Heart right ventricle (tissue), 16 donors: ENCODE measurements around the gene KRTAP10-7. TPM values are rescaled to one million over a fixed set of nuclear protein-coding genes. Genes with fewer than 3 reads are reported as not detected.

Experiments used
- ATAC-seq, 8 donors: fragments of 200-7000 bp; cut with Tn5 transposase; one replicate each; pipeline ENCODE4 v1.9.1; 2020; ENCODE audit warnings: mild to moderate bottlenecking in 8 of 8, moderate library complexity in 8 of 8, moderate number of reproducible peaks in 1 of 8
- DNase-seq, 2 donors: peaks; one replicate each; pipeline ENCODE4 v3.0.0-alpha.2; 2020
- H3K27ac ChIP-seq, 10 donors: fragments of 200-600 bp; sonication (generic) in 2 of 10; one replicate each; pipeline versions ENCODE4 v1.5.0 to v1.8.0; 2020 to 2022; ENCODE audit warnings: mild to moderate bottlenecking in 3 of 10
- H3K27me3 ChIP-seq, 7 donors: fragments of 200-600 bp; one replicate each; pipeline ENCODE4 v1.8.0; 2021 to 2022; ENCODE audit warnings: mild to moderate bottlenecking in 2 of 7
- H3K36me3 ChIP-seq, 9 donors: fragments of 200-600 bp; sonication (generic) in 1 of 9; one replicate each; pipeline versions ENCODE4 v1.5.0 to v1.8.0; 2020 to 2022; ENCODE audit warnings: mild to moderate bottlenecking in 2 of 9
- H3K4me1 ChIP-seq, 9 donors: fragments of 200-600 bp; sonication (generic) in 1 of 9; one replicate each; pipeline versions ENCODE4 v1.5.0 to v1.8.0; 2020 to 2022; ENCODE audit warnings: mild to moderate bottlenecking in 4 of 9
- H3K4me3 ChIP-seq, 10 donors: fragments of 200-600 bp; sonication (generic) in 2 of 10; one replicate each; pipeline versions ENCODE4 v1.5.0 to v1.8.0; 2020 to 2022; ENCODE audit warnings: mild to moderate bottlenecking in 7 of 10, moderate library complexity in 2 of 10
- H3K9me3 ChIP-seq, 11 donors: fragments of 200-600 bp in 10 of 11; sonication (generic) in 2 of 11; one replicate each; pipeline versions ENCODE4 v1.5.0 to v1.8.0; 2013 to 2022; ENCODE audit warnings: mild to moderate bottlenecking in 2 of 11, control low read depth in 1 of 11, moderate library complexity in 1 of 11
- WGBS, 2 donors: extraction: QIAGEN DNeasy Blood & Tissue Kit; methylation state at CpG; one replicate each; pipeline ENCODE4 v1.1.7; 2013; ENCODE audit warnings: inconsistent platforms in 1 of 2; 5-methylcytosine and 5-hydroxymethylcytosine counted together
- intact Hi-C, 10 donors: fragments of 100-400 bp; cut with DNase I; formaldehyde crosslinking; loops; one replicate each; pipeline versions ENCODE4 v1.11.1 to v1.14.2; 2022
- polyA plus RNA-seq, 2 donors: library from polyadenylated mRNA; stranded (reverse); fragments of 200-250 nt; gene quantifications; one replicate each; pipeline ENCODE4 v1.2.3, GENCODE V29; 2013
- total RNA-seq, 10 donors: library from RNA; stranded (reverse); fragmentation: NEBNext Ultra II Directional in 3 of 10; extraction: Animal tissue kit (Norgen Biotek cat#: 25700) in 3 of 10; gene quantifications; one replicate each; pipeline versions ENCODE4 v1.2.1 to v1.2.4, GENCODE V29; 2021 to 2023
- TF ChIP-seq, protein P1 (sequence below), 9 donors: fragments of 200-600 bp; sonication (generic) in 2 of 9; IDR thresholded peaks; one replicate each; pipeline versions ENCODE4 v1.5.0 to v1.8.0; 2021 to 2022; ENCODE audit warnings: antibody characterized with exemption in 9 of 9, mild to moderate bottlenecking in 5 of 9, moderate library complexity in 1 of 9
- donor health status: Arrhythmogenic right ventricular cardiomyopathy.
- donor health status: ischemic (EF 13 %, LVEDD 7.1; RV severe dilation, severe dysfunction).
- donor health status: healthy with polysubstance abuse.
- donor health status: DM: no; HTN: yes; CAD: no.
- donor health status: DM: no; HTN: no; CAD: no.
- donor health status: ischemic (EF 25% LVEDD 6.9; RV normal size, moderate dysfunction).
- donor health status: ischemic (EF 25% LVEDD 5.7; RV mildly dilated, moderate dysfunction).
- donor health status: healthy.
- donor health status: DM: yes; HTN: yes; CAD: no.
- donor health status: Ischemic cardiomyopathy.
- donor health status: ischemic (EF 35%, LVEDD 5.7; RV mildly dilated, moderate dysfunction).
- donor health status: nonischemic (EF 11% LVEDD 7.7; RV severe dilation, severe dysfunction).
- donor health status: DM: yes; HTN: yes; CAD: no.
- donor health status: PGD.
- donor health status: ischemic (EF 29% LVEDD 5.4; RV normal size, mild dysfunction).
- donor health status: nonischemic (EF 23%, LVEDD 6.1; RV moderate dilation, normal function).

Gene KRTAP10-7
- total and polyA plus RNA-seq, 12 donors, result not detected

GRCh38 chr21:44618504-44618903 is 18.1 kb downstream of the KRTAP10-7 start:
- DNase-seq (peak in 1 of 2 donors; percentile 39), ATAC-seq (peak in 5 of 8 donors; percentile 42 to 88 (median 61))
- peak overlapping the region in 1 of 10 donors; percentile 71 for H3K27ac ChIP-seq
- H3K9me3 ChIP-seq, result peaks cover 0 to 32% (median 4%) of the 10 kb centered on the region in 11 donors
- H3K27me3 ChIP-seq, result peaks cover 0 to 25% (median 3%) of the 10 kb centered on the region in 7 donors
- peaks cover 0 to 6% (median 0%) of the 10 kb centered on the region in 9 donors for H3K4me1 ChIP-seq
- H3K4me3 ChIP-seq, result no peak overlapping the region
- WGBS, 2 donors, result 16 to 26% methylated on average over 4 of the region's 4 CpGs
- intact Hi-C loops, result loop anchor here in 1 of 10 donors (10.0 kb wide), 1 partner anchor 126 kb away; no protein-coding TSS in a partner anchor
- no peaks in the 10 kb centered on the region for H3K36me3 ChIP-seq
- TF ChIP-seq, protein P1, sequence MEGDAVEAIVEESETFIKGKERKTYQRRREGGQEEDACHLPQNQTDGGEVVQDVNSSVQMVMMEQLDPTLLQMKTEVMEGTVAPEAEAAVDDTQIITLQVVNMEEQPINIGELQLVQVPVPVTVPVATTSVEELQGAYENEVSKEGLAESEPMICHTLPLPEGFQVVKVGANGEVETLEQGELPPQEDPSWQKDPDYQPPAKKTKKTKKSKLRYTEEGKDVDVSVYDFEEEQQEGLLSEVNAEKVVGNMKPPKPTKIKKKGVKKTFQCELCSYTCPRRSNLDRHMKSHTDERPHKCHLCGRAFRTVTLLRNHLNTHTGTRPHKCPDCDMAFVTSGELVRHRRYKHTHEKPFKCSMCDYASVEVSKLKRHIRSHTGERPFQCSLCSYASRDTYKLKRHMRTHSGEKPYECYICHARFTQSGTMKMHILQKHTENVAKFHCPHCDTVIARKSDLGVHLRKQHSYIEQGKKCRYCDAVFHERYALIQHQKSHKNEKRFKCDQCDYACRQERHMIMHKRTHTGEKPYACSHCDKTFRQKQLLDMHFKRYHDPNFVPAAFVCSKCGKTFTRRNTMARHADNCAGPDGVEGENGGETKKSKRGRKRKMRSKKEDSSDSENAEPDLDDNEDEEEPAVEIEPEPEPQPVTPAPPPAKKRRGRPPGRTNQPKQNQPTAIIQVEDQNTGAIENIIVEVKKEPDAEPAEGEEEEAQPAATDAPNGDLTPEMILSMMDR (IDR thresholded peaks at IDR 0.05), result peak in 8 of 9 donors; percentile 8 to 52 (median 34)

- no peaks in the 10 kb centered on the region for H3K36me3 ChIP-seq
- H3K27me3 ChIP-seq, result peaks cover 0 to 21% (median 3%) of the 10 kb centered on the region in 7 donors
- TF ChIP-seq, protein P1 (IDR thresholded peaks at IDR 0.05), result no peak
- H3K4me1 ChIP-seq, result peaks cover 0 to 6% (median 0%) of the 10 kb centered on the region in 9 donors
- intact Hi-C loops, result loop anchor here in 1 of 10 donors (10.0 kb wide), 1 partner anchor 126 kb away; no protein-coding TSS in a partner anchor
- H3K9me3 ChIP-seq, result peaks cover 0 to 36% (median 8%) of the 10 kb centered on the region in 11 donors
- no peak for DNase-seq
- H3K27ac ChIP-seq, result peak overlapping the region in 1 of 10 donors; percentile 71
- no peak for ATAC-seq
- no peak overlapping the region for H3K4me3 ChIP-seq
- 61 to 63% methylated on average over 3 of the region's 3 CpGs for whole genome bisulfite sequencing, 2 donors
These were observed 18.5 kb downstream of the KRTAP10-7 start for GRCh38 chr21:44618909-44619308.

- WGBS, 2 donors, result 85 to 86% methylated on average over 6 of the region's 6 CpGs
- DNase-seq, result no peak
- Histone ChIP-seq H3K27me3 (peaks cover 0 to 16% (median 3%) of the 10 kb centered on the region in 7 donors), H3K4me3 (no peak overlapping the region), H3K9me3 (peaks cover 0 to 46% (median 15%) of the 10 kb centered on the region in 11 donors), H3K4me1 (peaks cover 0 to 6% (median 0%) of the 10 kb centered on the region in 9 donors), H3K27ac (peak overlapping the region in 1 of 10 donors; percentile 71), H3K36me3 (no peaks in the 10 kb centered on the region)
- intact Hi-C loops, result loop anchor here in 2 of 10 donors (10.0 kb wide), 2 partner anchors 125 to 165 kb away; no protein-coding TSS in a partner anchor
- TF ChIP-seq, protein P1 (IDR thresholded peaks at IDR 0.05), result no peak
- ATAC-seq, result no peak
These were observed 19.5 kb downstream of the KRTAP10-7 start for GRCh38 chr21:44619886-44620285.

DNA sequence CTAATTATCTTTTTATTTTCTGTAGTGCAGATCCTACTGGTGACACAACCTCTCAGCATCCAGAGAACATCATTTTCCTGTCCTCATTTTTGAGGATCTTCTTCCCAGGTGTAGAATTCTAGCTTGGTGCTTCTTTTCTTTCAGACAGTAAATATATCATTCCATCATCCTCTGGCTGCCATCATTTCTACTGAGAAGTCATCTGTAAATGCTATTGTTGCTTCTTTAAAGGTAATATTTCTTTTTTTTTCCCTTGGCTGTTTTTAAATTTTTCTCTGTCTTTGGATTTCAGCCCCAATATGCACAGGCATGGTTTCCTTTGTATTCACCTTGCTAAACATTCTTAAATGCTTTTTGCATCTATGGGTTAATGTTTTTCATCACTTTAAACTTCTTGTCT is 23.2 kb downstream of the KRTAP10-7 start:
- peaks cover 0 to 51% (median 15%) of the 10 kb centered on the region in 11 donors for H3K9me3 ChIP-seq
- intact Hi-C loops, result loop anchor here in 1 of 10 donors (10.0 kb wide), 1 partner anchor 161 kb away; no protein-coding TSS in a partner anchor
- TF ChIP-seq, protein P1 (IDR thresholded peaks at IDR 0.05), result no peak
- DNase-seq (no peak), ATAC-seq (no peak)
- H3K36me3 ChIP-seq, result no peaks in the 10 kb centered on the region
- H3K4me3 ChIP-seq, result no peak overlapping the region
- no peak overlapping the region for H3K27ac ChIP-seq
- H3K4me1 ChIP-seq, result peaks cover 0 to 7% (median 0%) of the 10 kb centered on the region in 9 donors
- H3K27me3 ChIP-seq, result peaks cover 0 to 24% (median 0%) of the 10 kb centered on the region in 7 donors
